ENCODE measurements around the gene MASP2.
"Not testable (repeated sequence)": the region's sequence is repeated elsewhere in the genome, so short reads cannot be mapped to it uniquely, and the experiment has no call there.

Gene MASP2

GRCh38 chr1:11046625-11047365, at the start of gene MASP2:
Gene MASP2, minus strand, starts transcription at chr1:11047239. Its CDS starts 32 bp downstream, at chr1:11047207.
- no peak for DNase-seq

GRCh38 chr1:11083784-11084183, 36.7 kb upstream of the MASP2 start:
- not testable (repeated sequence) for DNase-seq

- DNase-seq, result no peak
Measured at GRCh38 chr1:11080931-11081330, 33.9 kb upstream of the MASP2 start.

GRCh38 chr1:11078631-11079030, 31.6 kb upstream of the MASP2 start:
- no peak for DNase-seq

GRCh38 chr1:11073398-11073797, 26.4 kb upstream of the MASP2 start:
- DNase-seq, result not testable (repeated sequence)

- no peak for DNase-seq
Measured at GRCh38 chr1:11072216-11072917, 25.3 kb upstream of the MASP2 start.

GRCh38 chr1:11071463-11072215, 24.6 kb upstream of the MASP2 start:
- DNase-seq, result no peak

- no peak for DNase-seq
Measured at GRCh38 chr1:11070876-11071275, 23.8 kb upstream of the MASP2 start.

GRCh38 chr1:11068600-11069473, 21.8 kb upstream of the MASP2 start:
- DNase-seq, result no peak

- no peak for DNase-seq
Measured at GRCh38 chr1:11067716-11068599, 20.9 kb upstream of the MASP2 start.

GRCh38 chr1:11065796-11066195, 18.8 kb upstream of the MASP2 start:
- no peak for DNase-seq

- no peak for DNase-seq
Measured at GRCh38 chr1:11064942-11065341, 17.9 kb upstream of the MASP2 start.

- DNase-seq, result peak; percentile 2
Measured at GRCh38 chr1:11063937-11064537, 17.0 kb upstream of the MASP2 start.

- no peak for DNase-seq
Measured at GRCh38 chr1:11062965-11063401, 15.9 kb upstream of the MASP2 start.

- no peak for DNase-seq
Measured at GRCh38 chr1:11061652-11062365, 14.8 kb upstream of the MASP2 start.

- peak; percentile 75 for DNase-seq
Measured at GRCh38 chr1:11059968-11060830, 13.2 kb upstream of the MASP2 start, which contains the start of gene SRM. Gene SRM, minus strand, starts transcription at chr1:11060018. Its CDS starts 75 bp downstream, at chr1:11059943.

GRCh38 chr1:11059155-11059967, 12.3 kb upstream of the MASP2 start:
- DNase-seq, result no peak

GRCh38 chr1:11058595-11059154, 11.6 kb upstream of the MASP2 start:
- DNase-seq, result no peak
